GM18909 (cell line): Measurements from ENCODE around the gene DOK7.
"Not testable (repeated sequence)": the region's sequence is repeated elsewhere in the genome, so short reads cannot be mapped to it uniquely, and the experiment has no call there.

Experiments
- ATAC-seq: cut with Tn5 transposase; IDR thresholded peaks from one replicate; pipeline ENCODE4 v1.9.1; 2021; ENCODE audit warnings: mild to moderate bottlenecking; ENCODE audit not compliant: unreplicated experiment, poor library complexity

The DOK7 gene

DNA sequence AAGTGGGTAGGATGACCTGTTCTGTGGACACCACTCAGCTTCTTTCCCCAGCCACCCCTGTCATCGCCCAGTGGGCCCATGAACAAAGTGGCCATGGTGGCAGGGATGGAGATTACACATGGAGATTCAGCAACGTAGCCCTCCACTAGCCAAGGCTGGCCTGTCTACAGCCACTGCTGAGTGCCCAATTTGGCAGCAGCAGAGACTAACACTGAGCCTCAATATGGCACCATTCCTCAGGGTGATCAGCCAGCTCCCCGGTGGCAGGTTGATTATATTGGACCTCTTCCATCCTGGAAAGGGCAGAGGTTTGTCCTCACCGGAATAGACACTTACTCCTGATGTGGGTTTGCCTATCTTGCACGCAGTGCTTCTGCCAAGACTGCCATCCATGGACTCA lies 4.0 kb upstream of the DOK7 start:
- ATAC-seq, result not testable (repeated sequence)

- no peak for ATAC-seq
Measured at GRCh38 chr4:3460926-3461325, 2.2 kb upstream of the DOK7 start.

DNA sequence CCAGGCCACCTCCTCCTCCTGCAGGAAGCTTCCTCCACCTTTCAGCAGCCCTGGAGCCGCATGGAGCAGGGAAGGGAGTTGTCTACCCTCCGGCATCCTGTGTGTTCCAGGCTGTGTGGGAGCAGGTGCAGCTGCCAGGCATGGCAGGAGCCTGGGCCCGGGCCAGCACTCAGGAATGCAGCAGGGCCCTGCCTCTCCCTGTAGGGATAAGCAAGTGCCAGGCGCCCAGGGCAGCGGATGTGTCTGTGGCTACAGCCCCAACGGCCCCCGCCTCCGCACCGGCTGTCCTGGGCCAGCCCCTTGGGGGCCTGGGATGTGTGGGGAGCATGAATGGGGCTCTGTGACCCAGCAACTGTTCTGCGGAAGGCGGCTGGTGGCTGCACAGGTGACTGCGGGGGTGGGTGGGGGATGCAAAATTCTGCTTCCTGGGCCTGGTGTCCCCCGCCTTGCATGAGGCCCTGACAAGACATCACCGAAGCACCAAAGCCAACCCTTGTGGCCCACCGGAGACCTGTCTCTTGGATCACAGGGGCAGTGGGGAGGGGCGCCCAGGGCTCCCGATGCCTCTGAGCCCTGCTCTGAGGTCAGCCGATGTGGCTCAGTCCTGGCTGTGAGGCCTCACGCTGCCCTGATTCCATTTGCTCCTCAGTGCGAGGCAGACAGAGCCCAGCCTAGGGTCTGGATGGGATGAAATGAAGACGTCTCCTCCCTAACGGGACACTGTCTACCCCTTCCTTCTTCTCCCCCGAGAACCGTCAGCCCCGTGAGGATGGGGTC lies 1.4 kb upstream of the DOK7 start:
- no peak for ATAC-seq

DNA sequence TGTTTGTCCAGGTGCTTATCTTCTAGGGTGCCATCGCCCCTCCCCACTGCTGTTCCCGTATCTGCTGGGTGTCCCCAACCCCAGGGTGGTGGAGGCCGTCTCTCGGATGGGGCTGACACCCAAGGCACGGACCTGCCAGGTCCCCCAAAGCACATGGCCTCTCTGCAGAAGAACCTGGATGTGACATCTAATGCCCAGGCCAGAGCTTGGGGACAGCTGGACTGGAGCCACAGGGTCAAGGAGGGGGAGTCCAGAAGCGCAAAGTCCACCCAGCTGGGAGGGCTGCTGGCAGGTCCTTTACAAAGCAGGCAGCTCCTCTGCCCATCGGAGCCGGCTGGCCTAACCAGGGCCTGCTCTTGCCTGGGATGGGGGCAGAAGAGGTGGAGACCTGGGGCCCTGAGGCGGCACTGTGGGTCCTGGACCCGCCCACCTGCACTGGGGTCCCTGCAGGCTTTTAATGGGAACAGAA lies 751 bp upstream of the DOK7 start:
- ATAC-seq, result no peak

DNA sequence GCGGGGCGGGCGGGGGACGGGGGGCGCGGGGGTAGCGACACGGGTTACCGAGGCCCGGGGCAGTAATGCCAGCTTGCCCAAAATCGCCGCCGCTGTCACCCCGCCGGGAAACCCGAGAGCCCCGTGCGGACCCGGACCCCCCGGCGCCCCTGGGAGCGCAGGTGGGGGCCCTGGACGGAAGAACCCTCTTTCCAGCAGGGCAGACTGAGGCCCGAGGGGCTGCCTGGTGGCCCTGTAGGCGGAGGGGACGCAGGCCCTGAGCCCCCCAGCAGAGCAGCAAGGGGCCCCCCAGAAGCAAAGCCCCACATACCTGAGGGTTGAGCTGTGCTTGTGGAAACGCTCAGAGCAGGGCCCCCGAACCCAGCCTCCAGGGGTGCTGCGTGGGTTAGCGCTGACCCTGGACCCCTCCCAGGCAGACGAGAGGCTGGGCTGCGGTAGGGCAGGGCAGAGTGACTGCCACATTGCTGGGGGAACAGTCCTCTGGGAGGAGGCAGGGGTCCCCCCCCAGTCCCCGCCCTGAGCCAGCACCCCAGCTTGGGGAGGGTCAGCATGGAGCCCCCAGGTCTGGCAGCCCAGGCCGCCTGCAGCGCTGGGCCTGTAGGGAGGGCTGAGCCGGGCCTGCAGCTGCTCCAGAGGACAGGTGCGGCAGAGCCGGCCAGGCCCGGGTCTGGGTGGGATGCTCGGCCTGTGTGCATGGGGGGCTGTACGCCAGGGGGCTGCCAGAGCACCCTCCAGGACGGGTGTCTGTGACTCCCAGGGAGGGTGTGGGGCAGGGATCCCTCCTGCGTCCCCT lies 646 bp downstream of the DOK7 start:
- ATAC-seq, result no peak

GRCh38 chr4:3464349-3464905 lies 1.3 kb downstream of the DOK7 start:
- ATAC-seq, result no peak

DNA sequence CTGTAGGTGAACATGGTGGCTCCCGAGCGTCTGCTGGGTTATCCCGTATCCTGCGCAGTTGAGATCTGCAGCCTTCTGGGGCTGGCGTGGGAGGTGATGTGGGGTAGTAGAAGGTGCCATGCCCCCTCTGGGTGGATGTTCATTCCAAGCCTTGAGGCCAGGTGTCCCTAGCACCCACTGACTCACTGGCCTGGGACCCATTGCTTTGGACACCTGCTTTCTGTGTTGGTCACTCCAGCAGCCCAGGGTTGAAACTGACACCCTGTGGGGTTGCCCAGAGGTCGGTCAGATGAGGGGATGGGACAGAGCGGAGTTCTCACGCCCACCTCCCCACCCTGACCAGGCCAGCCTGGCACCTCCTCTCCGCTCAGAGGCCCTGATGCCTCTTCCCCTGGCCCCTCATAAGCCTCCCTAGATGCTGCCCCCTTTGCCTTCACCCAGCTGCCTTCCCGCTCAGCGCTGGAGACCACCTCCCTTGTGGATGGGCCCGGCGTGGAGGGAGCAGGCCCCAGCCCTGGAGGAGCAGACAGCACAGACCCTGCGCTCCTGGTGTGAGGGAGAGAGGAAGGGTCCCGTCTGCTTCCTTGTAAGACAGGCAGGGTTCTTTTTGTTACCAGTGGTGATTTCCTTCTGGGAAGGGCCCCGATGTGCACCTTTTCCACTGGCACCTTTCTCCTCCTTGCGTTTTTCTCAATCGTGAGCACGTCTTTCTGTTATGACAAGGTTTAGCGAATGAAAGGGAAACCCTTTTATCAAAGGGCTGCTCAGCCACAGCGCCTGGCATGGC lies 2.0 kb downstream of the DOK7 start:
- no peak for ATAC-seq

DNA sequence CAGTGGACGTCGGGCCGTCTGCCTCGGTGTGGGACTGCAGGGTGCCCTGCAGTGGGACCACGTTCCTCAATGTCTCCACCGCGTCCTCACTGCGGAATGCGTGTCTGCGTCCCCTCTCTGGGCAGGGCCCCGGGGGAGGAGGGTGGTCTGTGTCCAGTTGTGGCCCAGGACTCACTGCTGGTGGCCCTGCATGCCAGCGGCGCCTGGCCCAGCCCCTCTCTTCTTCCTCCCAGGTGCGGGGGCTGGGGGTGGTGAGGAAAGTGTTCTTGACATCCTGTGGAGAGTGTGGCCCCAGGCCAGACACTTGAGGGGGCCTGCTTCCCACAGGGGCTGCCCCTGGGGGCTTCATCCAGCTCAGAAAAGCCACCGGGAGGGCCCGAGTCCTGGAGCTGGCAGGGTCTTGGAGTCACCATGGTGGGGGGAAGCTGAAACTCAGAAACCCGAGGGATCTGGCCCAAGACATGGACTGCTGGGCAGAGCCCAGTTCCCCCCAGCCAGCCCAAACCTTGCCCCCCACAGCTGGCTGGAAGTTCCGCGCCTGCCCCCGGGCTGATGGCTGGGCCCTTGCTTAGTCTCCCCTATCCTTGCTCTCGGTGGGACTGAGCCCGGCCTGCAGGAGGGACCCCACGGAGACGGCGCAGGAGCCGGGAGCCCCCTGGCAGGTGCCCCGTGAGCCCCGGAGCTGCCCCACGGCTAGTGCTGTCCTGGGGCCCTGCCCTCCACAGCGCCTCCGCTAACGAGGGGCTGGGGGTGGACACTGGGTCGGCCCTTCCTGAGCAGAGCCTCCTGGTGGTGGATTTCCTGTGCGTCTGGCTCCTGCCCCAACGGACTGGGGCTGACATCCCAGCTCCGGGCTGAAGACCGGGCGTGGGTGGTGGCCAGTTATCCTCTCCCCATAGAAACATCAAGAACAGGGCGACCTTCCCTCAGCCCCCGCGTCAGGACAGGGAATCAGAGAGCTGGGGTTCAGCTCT lies 2.9 kb downstream of the DOK7 start:
- ATAC-seq, result no peak

- ATAC-seq, result no peak
Measured at GRCh38 chr4:3466691-3467600, 3.8 kb downstream of the DOK7 start.

DNA sequence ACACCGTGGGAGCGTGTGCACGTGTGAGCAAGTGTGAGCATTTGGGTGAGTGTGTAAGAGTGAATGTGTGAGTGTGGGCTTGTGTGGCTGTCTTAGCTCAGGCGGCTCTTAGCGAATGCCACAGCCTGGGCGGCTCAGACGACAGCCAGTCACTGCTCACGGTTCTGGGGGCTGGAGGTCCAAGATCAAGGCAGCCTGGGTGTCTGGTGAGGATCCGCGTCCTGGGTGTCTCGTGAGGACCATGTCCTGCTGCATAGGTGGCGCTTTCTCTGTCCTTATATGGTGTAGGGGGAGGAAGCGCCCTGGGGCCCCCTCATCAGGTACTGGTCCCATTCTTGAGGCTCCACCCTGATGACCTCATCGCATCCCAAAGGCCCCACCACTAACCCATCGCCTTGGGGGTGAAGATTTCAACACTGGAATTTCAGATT lies 4.5 kb downstream of the DOK7 start:
- no peak for ATAC-seq

DNA sequence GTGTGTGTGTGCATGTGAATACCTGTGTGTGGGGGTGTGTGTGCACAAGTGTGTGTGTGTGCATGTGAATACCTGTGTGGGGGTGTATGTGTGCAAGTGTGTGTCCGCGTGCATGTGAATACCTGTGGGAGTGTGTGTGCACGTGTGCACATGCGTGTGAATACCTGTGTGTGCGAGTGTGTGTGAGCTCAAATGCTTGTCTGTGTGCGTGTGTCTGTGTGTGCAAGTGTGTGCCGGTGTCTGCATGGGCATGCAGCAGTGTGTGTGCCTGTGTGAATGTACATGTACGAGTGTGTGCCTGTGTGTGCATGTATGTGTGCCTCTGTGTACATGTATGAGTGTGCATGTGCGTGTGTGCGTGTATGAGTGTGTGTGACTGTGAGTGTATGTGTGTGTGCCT lies 5.0 kb downstream of the DOK7 start:
- no peak for ATAC-seq

DNA sequence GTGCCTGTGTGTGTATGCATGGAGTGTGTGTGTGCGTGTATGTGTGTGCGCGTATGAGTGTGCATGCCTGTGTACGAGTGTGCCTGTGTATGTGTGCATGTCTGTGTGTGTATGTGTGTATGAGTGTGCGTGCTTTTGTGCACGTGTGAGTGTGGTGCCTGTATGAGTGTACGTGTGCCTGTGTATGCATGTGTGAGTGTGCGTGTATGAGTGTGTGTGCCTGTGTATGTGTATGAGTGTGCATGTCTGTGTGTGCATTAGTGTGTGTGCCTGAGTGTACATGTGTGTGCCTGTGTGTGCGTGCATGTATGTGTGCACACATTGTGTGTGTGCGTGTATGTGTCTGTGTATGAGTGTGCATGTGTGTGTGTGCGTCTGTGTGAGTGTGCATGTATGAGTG lies 5.7 kb downstream of the DOK7 start:
- no peak for ATAC-seq

- no peak for ATAC-seq
Measured at GRCh38 chr4:3469386-3470243, 6.5 kb downstream of the DOK7 start.

- no peak for ATAC-seq
Measured at GRCh38 chr4:3470244-3471097, 7.4 kb downstream of the DOK7 start.

- no peak for ATAC-seq
Measured at GRCh38 chr4:3471098-3471760, 8.1 kb downstream of the DOK7 start.

- no peak for ATAC-seq
Measured at GRCh38 chr4:3471886-3472285, 8.8 kb downstream of the DOK7 start.
